ENCODE data around the gene DYNC2LI1.

DYNC2LI1 gene

GRCh38 chr2:43819491-43820163, 45.8 kb downstream of the DYNC2LI1 start:
- DNase-seq: peak; percentile 5

DNA sequence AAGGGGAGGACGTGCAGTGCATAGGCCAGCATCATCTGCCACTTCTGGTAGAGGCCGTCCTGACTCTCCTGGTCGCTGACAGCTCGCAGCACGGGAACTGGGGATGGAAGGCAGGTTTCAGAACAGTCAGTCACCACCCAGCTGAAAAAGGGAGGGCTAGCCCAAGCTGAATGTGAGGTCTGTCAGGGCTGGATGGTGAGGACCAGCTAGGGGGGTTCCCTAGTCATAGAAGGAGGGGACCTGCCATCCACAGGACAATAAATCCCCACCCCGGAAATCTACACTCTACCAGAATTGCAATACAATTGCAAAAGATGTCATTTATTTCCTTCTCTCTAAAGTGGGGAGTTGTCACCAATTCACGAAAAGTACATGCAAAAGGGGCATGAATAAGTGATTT, 49.0 kb downstream of the DYNC2LI1 start:
- DNase-seq: no peak

- DNase-seq: no peak
Measured at GRCh38 chr2:43823751-43824150, 49.9 kb downstream of the DYNC2LI1 start.

DNA sequence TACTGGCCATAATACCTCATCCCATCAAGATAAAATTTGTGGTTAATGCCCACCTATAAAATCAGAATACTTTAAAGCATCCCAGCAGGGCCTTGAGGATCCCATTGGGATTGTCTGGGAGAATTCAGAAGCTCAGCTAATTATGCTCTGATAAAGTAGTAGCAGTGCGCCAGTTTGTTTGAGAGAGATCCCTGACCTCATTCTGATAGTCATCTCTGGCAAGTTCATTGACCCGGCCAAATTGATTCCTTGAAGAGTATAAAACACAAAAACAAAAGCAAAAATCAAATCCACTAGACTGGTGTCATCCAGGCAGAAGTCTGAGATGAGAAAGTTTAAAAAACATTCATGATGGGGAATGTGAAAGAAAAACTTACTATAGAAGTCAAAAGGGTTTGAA, 50.7 kb downstream of the DYNC2LI1 start:
- DNase-seq: no peak

DNA sequence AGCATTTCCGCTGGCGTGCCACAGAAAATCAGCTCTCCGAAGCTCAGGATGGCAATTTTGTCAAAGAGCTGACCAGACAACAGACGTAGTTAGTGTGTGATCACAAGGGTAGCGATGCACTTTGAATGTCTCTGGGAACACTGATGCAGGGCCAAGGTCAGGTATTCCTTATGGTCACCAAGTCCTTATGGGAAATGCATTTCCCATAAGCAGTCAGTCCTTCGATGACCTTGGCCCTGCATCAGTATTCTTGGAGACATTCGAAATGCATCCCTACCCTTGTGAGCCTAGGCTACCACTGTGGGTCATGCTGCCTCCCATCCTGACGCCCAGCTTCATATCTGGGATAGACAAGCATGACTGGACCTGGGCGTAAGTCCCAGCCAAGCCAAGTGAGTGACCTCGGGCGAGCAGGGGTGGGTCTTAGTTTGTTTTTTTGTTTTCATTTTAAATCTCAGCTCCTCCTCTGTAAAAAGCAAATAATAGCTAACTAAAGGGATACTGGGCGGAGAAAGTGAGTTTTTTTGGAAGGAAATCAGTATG, 51.2 kb downstream of the DYNC2LI1 start:
- DNase-seq: no peak

DNA sequence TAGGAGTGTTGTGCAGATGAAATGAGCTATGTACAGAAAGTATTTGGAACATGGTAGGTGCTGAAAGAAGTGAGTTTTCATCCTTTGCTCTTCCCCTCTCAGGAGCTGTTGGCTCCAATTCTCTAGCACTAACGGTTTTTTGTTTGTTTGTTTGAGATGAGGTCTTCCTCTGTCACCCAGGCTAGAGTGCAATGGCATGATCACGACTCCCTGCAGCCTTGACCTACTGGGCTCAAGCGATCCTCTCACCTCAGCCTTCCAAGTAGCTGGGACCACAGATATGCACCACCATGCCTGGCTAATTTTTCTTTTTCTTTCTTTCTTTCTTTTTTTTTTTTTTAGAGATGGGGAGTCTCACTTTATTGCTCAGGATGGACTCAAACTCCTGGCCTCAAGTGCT, 52.0 kb downstream of the DYNC2LI1 start:
- no peak for DNase-seq

DNA sequence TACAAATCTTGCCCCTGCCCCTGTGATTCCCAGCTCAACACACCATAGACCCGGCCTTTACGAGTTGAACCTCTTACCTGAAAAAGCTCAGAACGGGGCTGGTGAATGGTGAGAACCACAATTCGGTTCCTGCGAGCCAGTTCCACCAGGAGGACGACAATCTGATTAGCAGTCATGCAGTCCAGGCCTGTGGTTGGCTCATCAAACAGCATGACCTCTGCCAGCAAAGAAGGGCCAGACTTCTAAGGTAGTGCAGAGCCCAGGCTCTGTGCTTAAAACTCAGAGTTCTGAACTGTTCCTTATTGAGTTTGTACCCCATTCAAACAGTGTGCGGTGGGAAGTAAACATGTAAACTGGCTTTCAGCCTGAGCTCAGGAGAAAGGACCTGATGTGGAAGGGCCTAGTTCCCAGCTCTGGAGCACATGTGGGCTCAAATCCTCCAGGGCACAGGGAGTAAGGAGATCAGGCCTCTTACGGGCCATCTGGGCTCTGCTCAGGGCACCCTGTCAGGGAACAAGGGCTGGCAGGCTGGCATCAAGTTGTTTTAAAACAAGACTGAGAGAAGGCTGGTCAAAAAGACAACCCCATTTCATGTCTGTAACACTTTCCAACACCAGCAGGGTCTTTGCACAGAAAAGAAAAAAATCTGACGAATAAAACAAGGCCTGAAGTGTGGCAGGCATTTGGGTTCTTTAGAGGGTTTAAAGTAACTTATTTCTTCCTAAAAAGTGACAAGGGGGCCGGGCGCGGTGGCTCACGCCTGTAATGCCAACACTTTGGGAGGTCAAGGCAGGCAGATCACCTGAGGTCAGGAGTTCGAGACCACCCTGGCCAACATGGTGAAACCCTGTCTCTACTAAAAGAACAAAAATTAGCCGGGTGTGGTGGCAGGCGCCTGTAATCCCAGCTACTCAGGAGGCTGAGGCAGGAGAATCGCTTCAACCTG, 52.7 kb downstream of the DYNC2LI1 start:
- no peak for DNase-seq

GRCh38 chr2:43831543-43832294, 57.9 kb downstream of the DYNC2LI1 start:
- no peak for DNase-seq

GRCh38 chr2:43832457-43832856, 58.6 kb downstream of the DYNC2LI1 start:
- no peak for DNase-seq

- DNase-seq: no peak
Measured at GRCh38 chr2:43837033-43837432, 63.2 kb downstream of the DYNC2LI1 start.

GRCh38 chr2:43837831-43838559, 64.2 kb downstream of the DYNC2LI1 start:
- no peak for DNase-seq

DNA sequence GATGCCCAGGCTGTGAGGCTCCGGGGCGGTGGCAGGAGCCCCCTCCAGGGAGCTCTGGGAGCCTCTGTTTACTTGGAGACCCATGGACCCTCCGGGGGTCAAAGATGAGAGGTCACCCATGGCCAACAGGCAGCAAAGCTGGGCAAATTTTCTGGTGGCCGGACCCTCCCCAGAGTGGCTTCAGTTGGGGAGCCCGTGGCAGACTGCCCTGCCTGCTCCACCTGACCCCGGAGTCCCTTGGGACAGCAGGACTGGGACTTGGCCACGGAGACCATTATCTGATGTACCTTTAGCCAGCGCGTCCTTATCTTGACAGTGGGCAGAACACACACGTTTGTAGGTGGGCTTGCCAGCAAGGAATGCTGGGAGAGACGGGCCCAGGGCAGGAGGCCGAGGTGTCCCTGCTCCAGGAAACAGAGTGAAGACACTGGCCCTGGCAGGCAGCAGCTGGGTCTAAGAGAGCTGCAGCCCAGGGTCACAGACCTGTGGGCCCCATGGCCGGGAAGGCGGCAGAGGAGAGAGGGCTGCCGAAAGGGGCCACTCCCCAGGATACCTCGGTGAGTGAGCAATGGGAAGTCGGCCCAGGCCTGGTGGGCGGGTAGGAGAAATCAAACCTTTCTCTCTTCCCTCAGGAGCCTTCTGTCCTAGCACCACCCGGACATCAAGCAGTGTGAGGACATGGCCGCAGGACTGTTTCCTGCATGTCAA, 64.9 kb downstream of the DYNC2LI1 start, which contains the start of the genes ABCG5 and ABCG8:
ABCG5 (minus strand) TSS at position 280 of the 708 bp plus-strand sequence; CDS start at position 120, 160 bp downstream.
ABCG8 (plus strand) TSS at position 412 of the 708 bp plus-strand sequence; CDS start at position 495, 83 bp downstream.
- no peak for DNase-seq

DNA sequence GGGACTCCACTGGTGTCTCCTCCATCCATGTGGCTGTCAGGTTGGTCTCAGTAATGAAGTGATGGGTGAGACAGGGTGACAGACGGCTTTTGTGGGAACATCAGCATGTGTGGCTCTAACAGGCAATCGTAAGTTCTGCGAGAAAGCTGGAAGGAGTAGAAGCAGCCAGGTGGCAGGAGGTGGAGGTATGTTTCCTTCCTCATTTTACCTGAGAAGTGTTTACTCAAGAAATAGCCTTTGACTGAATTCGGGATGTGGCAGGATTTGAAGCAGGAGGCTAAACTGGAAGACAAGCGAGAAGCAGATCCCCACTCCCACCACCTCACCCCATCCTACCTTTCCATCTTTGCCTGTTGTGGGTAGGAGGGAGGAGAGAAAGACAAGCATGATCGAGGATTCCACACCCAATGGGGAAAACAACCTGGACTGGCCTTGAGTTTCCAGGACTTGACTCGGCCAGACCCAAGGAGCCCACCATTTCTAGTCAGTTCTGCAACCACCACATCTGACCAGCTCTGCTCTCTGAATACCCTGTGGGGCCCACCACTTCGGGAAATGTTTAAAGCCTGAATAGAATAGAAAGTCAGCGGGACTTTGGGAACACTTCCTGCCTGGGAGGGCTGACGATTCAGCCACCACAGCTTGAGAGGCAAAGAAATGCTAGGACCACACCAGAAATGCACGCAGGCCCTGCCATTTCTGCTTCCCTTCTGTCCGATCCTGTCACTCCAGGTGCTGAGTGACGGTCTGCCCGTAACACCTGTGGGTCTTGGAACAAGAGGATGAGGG, 66.1 kb downstream of the DYNC2LI1 start:
- DNase-seq: no peak

- no peak for DNase-seq
Measured at GRCh38 chr2:43840965-43841364, 67.1 kb downstream of the DYNC2LI1 start.

GRCh38 chr2:43841949-43842865, 68.4 kb downstream of the DYNC2LI1 start:
- DNase-seq: no peak

- DNase-seq: no peak
Measured at GRCh38 chr2:43842866-43843226, 69.0 kb downstream of the DYNC2LI1 start.

DNA sequence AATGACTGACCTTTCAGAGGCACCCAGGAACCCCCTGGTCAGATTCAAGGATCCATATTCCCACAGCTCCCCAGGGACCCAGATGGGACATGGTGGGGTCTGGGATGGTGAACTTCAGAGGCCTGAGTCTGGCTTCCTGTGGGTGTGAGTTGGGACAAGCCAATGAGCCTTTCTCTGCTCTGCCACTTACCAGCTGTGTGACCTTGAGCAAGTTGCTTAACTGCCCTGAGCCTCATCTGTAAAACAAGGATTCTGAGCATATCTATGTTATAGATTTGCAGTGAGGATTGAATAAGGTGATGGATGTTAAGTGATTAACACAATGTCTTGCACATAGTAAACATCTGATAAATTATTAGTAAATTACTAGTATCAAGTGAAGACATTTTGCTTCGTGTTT, 71.3 kb downstream of the DYNC2LI1 start:
- DNase-seq: no peak

DNA sequence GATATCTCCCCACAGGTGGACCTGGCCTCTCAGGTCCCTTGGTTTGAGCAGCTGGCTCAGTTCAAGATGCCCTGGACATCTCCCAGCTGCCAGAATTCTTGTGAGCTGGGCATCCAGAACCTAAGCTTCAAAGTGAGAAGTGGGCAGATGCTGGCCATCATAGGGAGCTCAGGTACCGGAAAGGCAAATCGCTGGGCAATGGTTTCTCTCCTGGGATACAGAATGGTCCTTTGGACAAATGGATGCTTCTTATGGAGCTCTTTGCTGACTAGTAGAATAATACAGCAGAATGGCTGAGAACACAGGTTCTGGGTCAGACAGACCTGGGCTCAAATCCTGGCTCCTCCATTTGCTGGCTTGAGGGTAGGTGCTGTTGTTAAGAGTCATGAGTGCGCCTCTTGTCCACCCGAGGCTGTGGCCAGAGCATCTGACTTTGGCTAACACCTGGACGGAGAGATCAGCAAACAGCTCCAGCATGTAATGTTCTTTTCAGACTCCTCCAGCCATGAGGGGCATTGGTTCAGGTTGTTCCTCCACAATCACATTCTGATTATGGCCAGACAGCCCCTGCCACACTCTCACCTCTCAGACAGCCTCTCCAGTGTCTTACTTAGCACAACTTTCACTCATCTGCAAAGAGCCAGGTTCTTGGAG, 72.4 kb downstream of the DYNC2LI1 start:
- DNase-seq: no peak

GRCh38 chr2:43848214-43848613, 74.4 kb downstream of the DYNC2LI1 start:
- DNase-seq: no peak

Measured in suppressor macrophage treated with lipopolysaccharide for 4 hours (primary cell).